DMS53 treated with DMSO at 0.1 percent for 48 hours (cell line): ENCODE data around the gene PXDN.

Experiments used
- DNase-seq: peaks from one replicate; lab custom pipeline; 2025; ENCODE audit not compliant: unreplicated experiment; lab: John Stamatoyannopoulos, UW

Gene PXDN

DNA sequence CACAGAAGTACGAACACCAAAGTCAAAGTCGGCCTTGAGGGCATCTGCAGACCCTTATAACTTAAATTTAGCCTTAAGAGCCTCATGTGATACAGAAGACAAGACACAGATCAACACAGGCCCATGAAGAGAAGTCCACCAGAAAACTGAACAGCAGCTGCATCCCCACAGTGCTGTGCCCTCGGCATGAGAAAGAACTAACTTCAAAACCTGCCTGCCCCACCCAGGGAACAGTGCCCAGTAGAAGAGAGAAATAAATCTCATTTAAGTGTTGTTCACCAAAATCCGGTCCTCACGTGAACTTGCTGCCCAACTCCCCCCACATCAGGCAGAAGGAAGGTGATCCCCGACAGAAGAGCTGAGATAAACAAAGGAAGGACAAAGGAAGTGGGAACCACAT is 73.7 kb downstream of the PXDN start:
- DNase-seq = no peak

DNA sequence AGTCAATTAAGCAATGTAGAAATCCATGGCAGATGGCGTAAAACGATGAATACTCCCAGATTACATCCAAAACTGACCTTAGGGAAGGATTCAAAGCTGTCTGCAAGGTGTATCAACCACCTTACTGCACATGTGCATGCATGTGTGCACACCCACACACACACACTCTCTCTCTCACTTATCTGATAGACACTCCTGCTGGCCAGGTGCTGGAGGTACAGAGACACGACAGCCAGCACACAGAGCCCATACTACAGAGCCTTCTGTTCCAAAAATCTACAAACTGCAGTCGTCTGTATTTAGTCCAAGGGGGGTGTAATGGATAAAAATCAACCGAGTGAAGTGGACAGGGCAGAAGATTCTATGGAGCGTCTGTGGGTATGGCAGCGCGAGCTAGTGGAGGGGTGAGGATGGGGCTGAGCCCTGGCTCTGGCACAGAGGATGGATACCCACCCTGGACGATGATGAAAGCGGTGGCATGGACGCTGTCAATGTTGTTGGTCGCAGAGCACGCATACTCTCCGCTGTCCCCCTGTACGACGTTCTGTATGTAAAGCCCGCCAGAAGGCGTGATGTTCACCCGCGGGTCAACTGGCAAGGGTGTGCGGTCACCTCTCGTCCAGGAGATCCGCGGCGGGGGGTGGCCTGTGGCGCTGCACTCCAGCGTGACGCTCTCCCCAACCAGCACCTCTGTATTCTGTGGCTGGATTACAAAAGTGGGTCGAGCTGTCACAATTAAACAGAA is 78.4 kb downstream of the PXDN start:
- DNase-seq = no peak

DNA sequence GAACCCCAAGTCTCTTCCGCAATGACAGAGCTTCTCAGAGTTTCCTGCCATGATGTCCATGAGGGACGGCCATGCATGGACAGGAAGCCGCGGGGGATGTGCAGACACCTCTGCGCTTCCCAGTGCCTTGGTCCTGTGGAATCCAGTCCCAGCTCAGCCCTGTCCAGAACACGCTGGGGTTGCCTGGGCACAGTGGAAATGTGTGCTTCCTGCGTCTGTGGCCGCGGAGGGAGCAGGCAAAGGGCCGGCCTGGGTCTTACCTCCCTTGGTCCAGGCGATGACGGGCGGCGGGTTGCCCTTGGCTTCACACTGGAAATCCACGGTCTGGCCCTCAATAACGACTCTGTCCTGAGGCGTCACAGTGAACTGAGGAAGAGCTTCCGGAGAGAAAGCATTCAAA is 79.6 kb downstream of the PXDN start:
- no peak for DNase-seq

DNA sequence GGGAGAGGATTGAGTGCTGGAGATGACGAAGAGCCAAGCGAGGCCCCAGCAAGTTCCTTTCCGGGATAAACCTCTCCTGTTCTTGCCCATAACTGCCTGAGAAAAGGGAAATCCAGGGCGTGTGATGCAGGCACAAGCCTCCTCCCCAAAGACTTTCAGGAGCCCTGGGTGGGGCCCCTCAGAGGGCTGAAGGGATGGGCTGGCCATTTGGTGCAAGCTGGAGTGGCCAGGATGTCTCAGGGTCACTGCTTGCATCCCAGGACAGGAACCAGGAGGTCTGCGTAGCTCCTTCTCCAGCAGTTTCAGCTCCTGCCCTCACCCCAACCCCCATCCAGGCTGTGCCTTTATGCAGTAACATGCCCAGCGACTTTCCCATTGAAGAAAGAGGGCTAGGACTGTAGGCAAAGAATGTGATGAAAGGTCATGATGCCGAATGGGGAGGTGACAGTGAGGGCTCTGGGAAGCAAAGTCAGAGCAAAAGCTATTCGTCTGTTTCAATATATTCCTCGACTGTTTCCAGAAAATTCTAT is 80.2 kb downstream of the PXDN start:
- DNase-seq = no peak

DNA sequence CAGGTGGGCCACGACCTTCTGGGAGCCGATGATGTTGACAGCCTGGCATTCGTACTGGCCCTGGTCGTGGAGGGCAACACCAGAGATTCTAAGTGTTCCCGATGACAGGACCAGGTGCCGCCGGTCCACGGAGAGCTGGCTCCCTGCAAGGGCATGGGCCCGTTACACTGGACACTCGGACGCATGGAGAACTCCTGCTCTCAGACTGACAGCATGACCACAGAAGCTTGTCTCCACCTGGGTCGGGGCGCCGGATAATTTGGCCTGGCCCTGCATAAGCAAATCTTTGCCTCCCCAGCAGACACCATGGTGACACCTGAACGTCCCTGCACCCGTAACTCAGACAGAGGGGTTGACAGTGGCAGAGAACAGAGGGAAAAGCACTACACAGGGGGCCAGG is 80.7 kb downstream of the PXDN start:
- no peak for DNase-seq

DNA sequence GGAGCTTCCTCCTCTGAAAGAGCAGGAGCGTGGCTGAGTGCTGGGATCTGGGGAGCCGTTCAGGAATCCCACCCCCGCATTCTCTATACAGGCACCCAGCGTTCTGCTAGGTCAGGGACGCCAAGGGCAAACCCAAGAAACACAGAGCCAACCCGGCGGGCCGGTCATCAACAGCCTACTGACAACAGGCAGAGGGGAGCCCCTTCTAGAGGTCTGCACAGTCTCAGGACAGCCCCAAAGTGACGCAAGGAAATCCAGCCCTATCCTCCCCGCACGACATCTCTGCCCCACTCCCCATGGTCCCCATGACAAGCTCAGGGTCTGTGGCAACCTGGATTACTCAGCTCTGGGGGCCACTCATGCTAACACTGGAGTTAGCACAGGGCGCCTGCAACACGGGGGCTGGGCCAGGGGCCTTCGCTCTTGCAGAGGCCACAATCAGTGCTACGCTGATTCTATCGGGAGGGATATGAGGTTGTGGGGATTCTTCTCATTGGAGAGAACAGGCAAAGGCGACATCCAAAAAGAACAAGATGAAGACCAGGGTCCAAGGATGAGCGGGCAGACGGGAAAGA is 81.6 kb downstream of the PXDN start:
- DNase-seq = no peak

DNA sequence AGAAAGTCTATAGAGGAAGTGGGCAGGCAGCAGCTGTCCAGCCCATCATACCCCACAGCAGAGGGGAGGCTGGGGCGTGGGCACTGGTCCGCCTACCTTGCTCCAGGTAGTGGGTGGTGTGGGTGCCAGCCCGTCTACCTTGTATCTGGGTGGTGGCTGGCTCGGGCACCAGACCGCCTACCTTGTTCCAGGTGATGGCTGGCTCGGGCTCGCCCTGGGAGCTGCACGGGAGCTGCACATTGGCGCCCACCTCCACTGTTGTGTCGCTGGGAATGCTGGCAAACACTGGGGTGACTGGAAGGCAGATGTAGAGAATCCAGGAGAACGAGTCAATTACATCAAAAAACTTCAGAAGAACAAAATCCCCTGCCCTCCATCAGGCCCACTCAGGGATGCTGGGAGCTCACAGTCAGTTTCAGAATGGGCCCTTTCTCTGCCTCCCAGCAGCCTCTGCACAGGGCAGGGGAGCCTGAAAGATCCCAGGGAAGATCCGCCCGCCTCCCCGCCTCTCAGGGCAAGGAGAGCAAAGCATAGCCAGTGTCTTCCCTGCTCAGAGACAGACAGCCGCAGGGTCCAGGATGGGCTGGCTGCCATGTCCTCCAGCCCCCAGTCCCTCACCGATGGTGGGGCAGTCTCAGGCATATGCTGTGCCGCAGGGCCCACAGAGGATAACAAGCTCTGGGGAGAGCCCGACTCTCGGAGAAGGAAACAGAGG is 82.3 kb downstream of the PXDN start:
- no peak for DNase-seq

DNA sequence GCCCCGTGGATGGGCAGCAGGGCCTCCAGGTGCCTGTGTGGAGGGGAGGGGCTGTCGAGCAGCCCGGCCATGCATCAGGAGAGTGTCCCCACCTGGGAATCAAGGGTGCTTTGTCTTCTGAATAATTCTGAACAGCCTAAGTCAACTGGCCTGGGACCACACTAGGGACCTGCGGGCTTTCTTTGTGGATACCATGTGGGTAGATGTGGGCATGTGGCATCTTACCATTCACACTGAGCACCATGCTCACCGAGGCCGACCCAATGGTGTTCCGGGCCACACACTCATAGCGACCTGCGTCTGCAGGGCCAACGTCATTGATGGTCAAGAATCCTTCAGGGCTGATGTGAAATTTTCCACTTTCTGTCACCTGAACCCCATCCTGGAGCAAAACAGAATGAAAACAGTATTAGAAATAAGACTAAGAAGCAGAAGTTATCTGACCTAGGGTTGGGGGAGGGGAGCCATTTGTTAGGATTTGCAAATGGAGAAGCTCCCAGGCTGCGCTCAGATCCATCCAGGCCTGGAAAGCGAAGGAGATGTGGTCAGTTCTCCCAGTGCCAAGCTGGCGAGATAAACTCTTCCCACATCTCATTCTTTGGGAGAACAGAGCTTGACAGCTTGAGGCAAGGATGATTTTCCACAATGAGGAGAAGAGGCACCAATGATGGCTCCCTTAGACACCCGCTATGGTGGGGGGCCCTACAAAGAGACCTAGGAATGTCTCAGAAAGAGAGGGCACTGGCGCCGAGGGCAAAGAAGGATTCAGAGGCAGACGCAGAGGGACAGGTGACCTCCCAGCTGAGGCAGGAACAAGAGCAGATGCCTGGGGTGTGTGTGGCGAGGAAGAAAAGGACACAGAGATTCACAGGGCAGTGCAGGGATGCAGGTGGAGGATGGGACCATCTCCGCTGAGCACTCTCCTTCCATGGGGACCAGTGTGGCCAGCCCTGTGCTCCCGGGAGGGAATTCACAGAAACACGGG is 83.4 kb downstream of the PXDN start:
- no peak for DNase-seq

DNA sequence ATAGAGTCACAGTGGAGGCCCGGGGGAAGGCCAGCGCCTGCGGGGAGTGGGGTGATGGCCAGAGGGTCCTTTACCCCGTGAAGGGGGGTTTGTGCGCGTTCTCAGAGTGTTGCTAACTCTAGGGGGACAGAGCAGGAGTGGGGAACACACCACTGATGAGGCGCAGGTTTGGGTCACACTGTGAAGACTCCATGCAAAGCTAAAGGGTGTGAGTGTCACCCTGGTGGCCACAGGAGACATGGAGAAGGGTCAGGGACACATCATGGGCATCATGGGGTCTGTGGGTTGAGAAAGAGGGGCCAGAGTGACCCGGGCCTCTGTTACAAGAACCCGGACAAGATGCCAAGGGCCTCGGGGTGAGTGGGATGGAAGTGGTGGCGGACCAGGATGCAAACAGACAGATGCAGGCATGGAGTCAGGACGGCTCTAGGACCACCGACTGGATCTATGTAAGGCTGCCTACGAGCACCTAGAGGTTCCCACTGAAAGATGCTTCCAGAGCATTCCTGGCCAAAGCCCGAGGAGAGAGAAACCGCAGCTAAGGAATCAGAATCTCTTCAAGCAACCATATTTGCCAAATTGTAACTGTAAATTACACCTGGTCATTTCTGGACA is 84.3 kb downstream of the PXDN start:
- DNase-seq = no peak

DNA sequence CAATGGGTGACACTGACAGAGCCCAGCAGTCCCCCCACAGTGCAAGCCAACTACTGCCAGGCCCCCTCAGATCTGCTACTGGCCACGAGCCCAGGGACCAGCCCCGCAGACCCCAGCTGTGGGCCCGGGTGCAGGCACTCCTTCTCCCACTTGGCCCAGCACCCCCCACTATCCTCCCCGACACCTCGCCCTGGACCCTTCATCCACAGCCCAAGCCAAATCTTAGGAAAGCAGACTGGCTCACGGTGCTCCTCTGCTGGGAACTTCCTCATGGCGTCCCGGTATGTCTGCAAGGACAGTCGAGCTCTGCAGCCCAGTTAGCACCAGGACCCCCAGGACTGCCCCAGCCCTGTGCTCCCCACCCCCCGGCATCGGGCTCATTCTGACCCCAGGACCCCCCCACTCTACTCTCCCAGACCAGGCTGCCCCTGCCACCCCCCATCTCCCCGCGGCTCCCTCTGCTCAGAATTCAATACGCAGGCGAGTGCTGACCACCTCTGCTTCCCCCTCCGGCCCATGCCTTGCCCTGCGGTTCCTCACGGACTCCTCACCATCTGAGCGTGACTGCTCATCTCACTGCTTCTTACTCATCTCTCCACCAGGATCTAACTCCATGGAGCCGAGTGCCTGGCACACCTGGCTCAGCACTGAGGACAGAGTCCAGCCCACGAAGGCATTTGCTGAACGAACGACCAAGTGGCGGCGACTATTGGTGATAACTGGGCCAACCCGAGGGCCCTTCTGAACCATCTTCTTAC is 85.7 kb downstream of the PXDN start:
- no peak for DNase-seq

DNA sequence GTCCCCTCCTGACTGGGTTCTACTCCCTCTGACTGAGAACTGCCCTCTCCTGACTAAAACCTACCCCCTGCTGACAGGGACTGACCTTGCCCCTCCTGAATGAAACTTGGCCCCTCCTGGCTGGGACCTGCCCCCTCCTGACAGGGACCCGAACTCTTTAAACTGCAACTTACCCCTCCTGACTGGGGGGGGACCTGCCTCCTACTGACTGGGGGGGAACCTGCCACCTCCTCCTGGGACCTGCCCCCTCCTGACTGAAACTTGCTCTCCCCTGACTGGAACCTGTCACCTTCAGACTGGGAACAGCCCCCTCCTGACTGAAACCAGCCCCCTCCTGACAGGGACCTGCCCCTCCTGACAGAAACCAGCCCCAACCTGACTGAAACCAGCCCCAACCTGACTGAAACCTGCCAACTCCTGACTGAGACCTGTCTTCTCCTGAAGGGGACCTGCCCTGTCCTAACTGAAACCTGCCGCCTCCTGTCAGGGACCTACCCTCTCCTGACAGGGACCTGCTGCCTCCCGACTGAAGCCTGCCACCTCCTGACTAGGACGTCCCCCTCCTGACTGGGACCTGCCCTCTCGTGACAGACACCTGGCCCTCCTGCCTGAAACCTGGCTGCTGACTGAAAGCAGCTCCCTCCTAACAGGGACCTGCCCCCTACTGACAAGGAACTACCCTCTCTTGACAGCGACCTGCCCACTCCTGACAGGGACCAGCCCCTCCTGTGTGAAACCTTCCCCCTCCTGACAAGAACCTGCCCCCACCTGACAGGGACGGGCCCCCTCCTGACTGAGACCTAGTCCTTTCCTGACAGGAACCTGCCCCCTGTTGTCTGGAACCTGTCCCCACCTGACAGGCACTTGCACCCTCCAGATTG is 87.1 kb downstream of the PXDN start:
- DNase-seq = no peak

DNA sequence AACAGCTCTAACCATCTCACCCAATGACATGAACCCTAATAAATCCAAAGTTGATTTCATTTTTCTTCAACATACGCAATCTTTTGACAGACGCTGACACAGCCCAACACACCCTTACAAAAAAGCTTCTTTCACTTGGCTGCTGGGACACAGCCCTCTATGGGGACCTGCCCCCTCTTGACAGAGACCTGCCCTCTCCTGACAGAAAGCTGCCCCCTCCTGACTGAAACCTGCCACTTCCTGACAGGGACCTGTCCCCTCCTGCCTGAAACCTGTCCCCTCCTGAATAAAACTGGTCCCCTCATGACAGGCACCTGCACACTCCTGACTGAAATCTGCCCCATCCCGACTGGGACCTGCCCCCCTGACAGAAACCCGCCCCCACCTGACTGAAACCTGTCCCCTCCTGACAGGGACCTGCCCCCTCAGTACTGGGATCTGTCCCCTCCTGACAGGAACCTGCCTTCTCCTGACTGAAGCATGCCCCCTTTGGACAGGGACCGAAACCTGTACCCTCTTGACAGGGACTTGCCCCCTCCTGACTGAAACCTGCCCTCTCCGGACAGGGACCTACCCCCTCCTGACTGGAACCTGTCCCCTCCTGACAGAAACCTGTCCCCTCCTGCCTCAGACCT is 87.9 kb downstream of the PXDN start:
- DNase-seq = no peak

DNA sequence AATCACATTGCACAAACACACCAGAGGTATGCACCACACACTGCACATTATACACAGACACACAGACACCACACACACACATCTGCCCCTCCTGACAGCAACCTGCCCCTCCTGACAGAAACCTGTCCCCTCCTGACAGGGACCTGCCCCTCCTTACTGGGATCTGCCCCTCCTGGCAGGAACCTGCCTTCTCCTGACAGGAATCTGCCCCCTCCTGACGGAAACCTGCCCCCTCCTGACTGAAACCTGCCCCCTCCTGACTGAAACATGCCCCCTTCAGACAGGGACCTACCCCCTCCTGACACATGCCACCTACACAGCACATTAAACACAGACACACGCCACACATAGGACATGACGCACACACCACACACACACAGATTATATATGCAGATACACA is 88.9 kb downstream of the PXDN start:
- DNase-seq = no peak

DNA sequence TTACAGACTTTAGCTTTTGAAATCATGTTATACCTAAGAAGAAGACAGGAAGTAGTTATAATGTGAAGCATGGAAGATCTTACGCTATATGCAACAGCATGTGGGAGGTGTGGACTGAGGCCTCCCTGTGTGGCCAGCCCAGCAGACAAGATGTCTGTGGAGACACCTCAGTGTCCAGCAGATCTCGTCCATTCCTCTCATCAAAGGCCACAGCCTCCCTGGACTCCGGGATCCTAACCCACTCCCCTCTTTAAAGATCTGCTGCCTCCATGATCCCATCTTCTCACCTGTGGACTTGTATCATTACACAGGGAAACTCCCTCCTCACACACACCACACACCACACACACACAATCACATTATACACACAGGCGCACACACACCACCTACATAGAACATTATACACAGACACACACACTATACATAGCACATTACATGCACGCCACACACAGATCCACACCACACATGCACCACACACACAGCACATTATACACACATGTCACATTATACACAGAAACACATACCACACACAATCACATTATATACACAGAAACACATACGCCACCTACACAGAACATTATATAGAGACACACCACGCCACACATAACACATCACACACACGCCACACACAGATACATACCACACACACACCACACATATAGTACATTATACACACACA is 89.5 kb downstream of the PXDN start:
- no peak for DNase-seq

DNA sequence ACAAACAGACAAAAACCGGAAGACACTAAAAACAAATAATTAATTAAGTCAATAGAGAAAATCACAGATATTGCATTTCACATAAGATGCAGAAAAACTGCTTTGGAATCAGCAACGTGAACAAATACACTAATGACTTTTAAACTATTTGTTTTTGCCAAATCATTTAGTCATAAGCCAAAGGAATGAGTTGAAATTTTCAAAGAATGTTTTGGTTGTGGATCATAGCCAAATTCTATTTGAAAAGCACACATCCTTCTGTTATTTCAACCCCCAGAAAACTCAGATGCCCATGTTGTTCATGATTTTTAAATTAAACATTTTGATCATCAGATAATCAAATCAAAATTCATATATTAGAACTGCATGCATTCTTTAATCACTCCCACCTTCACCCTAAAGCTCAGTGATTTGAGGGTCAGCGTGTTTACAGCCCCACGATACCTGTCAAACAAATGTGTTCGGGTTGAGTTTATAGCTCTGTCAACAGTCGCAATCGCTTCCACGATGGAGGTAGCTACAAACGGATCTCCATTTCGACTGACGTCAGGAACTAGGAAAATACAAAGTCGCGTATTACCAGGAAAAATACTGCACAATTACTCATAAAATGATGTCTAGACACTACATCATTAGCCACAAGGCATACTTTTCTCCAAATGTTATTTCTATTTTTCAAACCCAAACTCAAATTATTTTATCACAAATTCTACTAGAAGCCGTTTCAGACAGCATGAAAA is 90.2 kb downstream of the PXDN start:
- no peak for DNase-seq

DNA sequence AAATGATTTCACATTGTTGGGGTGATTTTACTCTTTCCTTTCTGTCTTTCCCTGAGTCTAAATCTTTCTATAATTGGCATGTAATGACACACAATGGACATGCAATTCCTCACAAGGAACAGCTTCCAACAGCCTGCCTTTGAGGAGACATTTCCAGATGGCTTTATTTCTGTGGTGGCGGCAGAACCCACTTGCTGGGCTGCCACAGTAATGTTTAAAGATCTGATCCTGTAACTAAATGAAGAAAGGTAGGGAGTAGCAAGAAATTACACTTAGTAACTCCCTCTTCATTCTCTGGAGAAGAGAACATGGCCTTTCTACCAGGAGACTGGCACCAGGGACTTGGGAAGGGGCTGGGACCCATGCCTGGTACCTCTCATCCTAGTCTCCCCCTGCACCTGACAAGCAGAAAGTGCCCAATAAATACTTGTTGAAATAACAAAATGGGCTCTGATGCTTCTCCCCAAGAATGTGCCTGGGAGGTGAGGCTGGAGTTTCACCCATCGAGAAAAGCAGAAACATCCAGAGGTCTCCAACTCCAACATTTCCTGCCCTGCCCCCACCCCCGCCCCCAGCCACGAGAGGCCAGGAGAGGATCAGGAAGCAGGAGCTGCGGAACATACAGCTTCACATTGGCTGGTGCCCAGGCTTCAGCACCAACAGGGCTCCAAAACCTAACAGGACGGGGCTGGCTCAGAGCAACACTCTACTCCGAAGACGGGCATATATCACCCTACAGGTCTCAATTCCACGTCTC is 92.1 kb downstream of the PXDN start:
- no peak for DNase-seq
